ENCODE results near the gene ZGRF1.

DNA sequence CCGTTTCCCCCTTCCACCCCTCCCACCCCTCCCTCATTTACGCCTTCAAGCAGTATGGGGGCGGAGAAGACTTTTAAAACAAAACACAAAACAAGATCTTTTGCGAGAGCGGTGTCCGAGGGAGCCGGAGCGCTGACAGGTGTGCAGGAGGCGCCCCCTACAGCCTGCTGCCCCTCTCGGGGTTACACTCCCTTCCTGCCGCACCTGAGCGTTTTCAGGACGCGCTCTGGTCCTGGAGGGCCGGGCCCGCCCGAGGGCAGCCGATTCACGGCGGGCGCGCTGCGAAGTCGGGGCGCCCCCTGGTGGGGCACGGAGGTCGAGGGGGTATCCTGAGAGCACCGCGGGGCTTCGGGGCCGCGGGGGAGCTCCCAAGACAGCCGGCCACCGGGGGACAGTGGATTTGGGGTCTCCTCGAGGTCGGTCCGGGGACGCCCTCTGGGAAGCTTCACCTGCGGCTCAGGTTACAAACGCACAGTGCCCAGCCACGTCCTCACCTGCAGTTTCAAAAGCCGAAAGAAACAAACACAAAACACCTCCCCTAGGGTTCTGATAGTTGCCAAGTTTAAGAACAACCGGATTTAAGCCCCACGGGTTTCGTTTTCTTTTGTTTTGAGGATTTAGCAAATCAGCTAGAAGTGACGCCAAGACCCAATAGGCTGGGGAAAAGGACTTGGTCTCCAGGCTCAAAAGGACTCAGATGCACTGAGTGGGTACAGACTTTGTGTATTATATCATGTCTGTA lies 112.8 kb downstream of the ZGRF1 start:
- TF ChIP-seq, protein P1, sequence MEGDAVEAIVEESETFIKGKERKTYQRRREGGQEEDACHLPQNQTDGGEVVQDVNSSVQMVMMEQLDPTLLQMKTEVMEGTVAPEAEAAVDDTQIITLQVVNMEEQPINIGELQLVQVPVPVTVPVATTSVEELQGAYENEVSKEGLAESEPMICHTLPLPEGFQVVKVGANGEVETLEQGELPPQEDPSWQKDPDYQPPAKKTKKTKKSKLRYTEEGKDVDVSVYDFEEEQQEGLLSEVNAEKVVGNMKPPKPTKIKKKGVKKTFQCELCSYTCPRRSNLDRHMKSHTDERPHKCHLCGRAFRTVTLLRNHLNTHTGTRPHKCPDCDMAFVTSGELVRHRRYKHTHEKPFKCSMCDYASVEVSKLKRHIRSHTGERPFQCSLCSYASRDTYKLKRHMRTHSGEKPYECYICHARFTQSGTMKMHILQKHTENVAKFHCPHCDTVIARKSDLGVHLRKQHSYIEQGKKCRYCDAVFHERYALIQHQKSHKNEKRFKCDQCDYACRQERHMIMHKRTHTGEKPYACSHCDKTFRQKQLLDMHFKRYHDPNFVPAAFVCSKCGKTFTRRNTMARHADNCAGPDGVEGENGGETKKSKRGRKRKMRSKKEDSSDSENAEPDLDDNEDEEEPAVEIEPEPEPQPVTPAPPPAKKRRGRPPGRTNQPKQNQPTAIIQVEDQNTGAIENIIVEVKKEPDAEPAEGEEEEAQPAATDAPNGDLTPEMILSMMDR (IDR thresholded peaks at IDR 0.05; ENCODE audit: low read length): peak; percentile 98
- no peak for TF ChIP-seq EZH2phosphoT487 (IDR thresholded peaks at IDR 0.05; ENCODE audit: low read length)
